Measurements from ENCODE around the gene INCA1. TPM values are rescaled to one million over a fixed set of nuclear protein-coding genes. Genes with fewer than 3 reads are reported as not detected.

Gene INCA1
- total and polyA plus RNA-seq, 2 of the 13 experiments (the other 11 are each of a cell fraction or from before 2014, with no cell fraction given) = 0.93 to 2.6 TPM

DNA sequence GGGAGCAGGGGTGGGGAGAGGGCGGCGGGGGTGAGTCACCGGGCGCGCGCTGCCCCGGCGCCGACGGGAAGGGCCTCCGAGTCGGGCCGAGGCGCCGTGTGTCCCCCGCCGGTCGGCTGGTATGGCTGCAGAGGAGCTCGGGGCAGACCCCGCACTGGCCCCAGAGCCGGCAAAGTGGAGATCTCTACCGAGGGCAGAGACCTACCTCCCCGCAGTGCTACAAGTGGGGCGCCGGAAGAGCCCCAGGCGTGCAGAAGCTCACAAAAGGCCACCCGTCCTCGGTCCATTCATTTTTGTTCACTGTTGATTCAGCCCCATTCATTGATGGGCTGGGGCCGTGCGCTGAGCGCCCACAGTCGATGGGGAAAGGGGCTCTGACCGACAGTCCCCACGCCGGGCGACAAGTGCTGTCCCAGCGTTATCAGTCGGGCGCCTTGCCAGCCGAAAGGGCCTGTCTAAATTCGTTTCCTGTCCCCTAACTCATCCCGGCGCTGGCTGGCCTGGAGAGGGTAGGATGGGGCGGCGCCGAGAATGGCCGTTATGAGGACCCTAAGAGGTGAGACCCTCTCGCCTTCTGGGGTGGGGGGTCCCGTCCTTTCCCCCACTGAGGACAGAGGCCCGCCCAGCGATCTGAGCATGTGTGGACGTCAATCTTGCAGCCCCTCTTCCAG, 47.1 kb downstream of the INCA1 start (continued):
- TF ChIP-seq ZNF343 (CRISPR knock-in tag; IDR thresholded peaks at IDR 0.05) (no peak), U2AF1 (optimal IDR thresholded peaks at IDR 0.05; ENCODE audit: low read depth, low read length) (no peak), ZNF670 (CRISPR knock-in tag; IDR thresholded peaks at IDR 0.05; ENCODE audit: borderline replicate concordance) (no peak), POLR2G (IDR thresholded peaks at IDR 0.05; ENCODE audit: low read depth, low read length) (peak; percentile 34), GATAD2A (CRISPR knock-in tag; IDR thresholded peaks at IDR 0.05) (no peak), ZEB1 (IDR thresholded peaks at IDR 0.05; ENCODE audit: insufficient replicate concordance, low read depth) (peak; percentile 65), RFX5 (IDR thresholded peaks at IDR 0.05; ENCODE audit: low read depth, low read length) (no peak), ZNF737 (CRISPR knock-in tag; IDR thresholded peaks at IDR 0.05; ENCODE audit: borderline replicate concordance) (no peak), KDM6A (CRISPR knock-in tag; IDR thresholded peaks at IDR 0.05; ENCODE audit: low read depth) (no peak), ZNF329 (CRISPR knock-in tag; IDR thresholded peaks at IDR 0.05; ENCODE audit: low read depth) (no peak), ZFAT (CRISPR knock-in tag; conservative IDR thresholded peaks at IDR 0.05) (no peak), AKAP8 (CRISPR knock-in tag; IDR thresholded peaks at IDR 0.05) (0 out of 2 replicates have a peak, but pooled peaks have one; percentile 0), MIER2 (CRISPR knock-in tag; IDR thresholded peaks at IDR 0.05) (no peak), ZNF143 (CRISPR knock-in tag; IDR thresholded peaks at IDR 0.05) (no peak), HNRNPLL (IDR thresholded peaks at IDR 0.05; ENCODE audit: low read depth, low read length, poor library complexity, severe bottlenecking) (no peak), PITX1 (CRISPR knock-in tag; IDR thresholded peaks at IDR 0.05) (no peak)
- TF ChIP-seq, protein P1, sequence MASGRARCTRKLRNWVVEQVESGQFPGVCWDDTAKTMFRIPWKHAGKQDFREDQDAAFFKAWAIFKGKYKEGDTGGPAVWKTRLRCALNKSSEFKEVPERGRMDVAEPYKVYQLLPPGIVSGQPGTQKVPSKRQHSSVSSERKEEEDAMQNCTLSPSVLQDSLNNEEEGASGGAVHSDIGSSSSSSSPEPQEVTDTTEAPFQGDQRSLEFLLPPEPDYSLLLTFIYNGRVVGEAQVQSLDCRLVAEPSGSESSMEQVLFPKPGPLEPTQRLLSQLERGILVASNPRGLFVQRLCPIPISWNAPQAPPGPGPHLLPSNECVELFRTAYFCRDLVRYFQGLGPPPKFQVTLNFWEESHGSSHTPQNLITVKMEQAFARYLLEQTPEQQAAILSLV (CRISPR knock-in tag; IDR thresholded peaks at IDR 0.05; ENCODE audit: borderline replicate concordance) = no peak
- TF ChIP-seq, protein P2, sequence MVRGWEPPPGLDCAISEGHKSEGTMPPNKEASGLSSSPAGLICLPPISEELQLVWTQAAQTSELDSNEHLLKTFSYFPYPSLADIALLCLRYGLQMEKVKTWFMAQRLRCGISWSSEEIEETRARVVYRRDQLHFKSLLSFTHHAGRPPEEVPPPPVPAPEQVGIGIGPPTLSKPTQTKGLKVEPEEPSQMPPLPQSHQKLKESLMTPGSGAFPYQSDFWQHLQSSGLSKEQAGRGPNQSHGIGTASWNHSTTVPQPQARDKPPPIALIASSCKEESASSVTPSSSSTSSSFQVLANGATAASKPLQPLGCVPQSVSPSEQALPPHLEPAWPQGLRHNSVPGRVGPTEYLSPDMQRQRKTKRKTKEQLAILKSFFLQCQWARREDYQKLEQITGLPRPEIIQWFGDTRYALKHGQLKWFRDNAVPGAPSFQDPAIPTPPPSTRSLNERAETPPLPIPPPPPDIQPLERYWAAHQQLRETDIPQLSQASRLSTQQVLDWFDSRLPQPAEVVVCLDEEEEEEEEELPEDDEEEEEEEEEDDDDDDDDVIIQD (CRISPR knock-in tag; IDR thresholded peaks at IDR 0.05; ENCODE audit: low read depth) = no peak
- TF ChIP-seq, protein P3, sequence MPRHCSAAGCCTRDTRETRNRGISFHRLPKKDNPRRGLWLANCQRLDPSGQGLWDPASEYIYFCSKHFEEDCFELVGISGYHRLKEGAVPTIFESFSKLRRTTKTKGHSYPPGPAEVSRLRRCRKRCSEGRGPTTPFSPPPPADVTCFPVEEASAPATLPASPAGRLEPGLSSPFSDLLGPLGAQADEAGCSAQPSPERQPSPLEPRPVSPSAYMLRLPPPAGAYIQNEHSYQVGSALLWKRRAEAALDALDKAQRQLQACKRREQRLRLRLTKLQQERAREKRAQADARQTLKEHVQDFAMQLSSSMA (CRISPR knock-in tag; IDR thresholded peaks at IDR 0.05) = no peak
- TF ChIP-seq, protein P4, sequence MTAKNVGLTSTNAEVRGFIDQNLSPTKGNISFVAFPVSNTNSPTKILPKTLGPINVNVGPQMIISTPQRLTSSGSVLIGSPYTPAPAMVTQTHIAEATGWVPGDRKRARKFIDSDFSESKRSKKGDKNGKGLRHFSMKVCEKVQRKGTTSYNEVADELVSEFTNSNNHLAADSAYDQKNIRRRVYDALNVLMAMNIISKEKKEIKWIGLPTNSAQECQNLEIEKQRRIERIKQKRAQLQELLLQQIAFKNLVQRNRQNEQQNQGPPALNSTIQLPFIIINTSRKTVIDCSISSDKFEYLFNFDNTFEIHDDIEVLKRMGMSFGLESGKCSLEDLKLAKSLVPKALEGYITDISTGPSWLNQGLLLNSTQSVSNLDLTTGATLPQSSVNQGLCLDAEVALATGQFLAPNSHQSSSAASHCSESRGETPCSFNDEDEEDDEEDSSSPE (CRISPR knock-in tag; IDR thresholded peaks at IDR 0.05) = 0 out of 2 replicates have a peak, but pooled peaks have one; percentile 8
- TF ChIP-seq, protein P5, sequence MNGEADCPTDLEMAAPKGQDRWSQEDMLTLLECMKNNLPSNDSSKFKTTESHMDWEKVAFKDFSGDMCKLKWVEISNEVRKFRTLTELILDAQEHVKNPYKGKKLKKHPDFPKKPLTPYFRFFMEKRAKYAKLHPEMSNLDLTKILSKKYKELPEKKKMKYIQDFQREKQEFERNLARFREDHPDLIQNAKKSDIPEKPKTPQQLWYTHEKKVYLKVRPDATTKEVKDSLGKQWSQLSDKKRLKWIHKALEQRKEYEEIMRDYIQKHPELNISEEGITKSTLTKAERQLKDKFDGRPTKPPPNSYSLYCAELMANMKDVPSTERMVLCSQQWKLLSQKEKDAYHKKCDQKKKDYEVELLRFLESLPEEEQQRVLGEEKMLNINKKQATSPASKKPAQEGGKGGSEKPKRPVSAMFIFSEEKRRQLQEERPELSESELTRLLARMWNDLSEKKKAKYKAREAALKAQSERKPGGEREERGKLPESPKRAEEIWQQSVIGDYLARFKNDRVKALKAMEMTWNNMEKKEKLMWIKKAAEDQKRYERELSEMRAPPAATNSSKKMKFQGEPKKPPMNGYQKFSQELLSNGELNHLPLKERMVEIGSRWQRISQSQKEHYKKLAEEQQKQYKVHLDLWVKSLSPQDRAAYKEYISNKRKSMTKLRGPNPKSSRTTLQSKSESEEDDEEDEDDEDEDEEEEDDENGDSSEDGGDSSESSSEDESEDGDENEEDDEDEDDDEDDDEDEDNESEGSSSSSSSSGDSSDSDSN (CRISPR knock-in tag; IDR thresholded peaks at IDR 0.05) = peak; percentile 70
- TF ChIP-seq, protein P6, sequence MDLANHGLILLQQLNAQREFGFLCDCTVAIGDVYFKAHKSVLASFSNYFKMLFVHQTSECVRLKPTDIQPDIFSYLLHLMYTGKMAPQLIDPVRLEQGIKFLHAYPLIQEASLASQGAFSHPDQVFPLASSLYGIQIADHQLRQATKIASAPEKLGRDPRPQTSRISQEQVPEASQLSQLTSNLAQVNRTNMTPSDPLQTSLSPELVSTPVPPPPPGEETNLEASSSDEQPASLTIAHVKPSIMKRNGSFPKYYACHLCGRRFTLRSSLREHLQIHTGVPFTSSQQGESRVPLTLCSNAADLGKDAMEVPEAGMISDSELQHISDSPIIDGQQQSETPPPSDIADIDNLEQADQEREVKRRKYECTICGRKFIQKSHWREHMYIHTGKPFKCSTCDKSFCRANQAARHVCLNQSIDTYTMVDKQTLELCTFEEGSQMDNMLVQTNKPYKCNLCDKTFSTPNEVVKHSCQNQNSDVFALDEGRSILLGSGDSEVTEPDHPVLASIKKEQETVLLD (CRISPR knock-in tag; IDR thresholded peaks at IDR 0.05; ENCODE audit: low read depth) = no peak

Measured in HepG2 (cell line).